HL-60/S4 (cell line): ENCODE data around the gene GSC2.

ENCODE experiments used
- in situ Hi-C: fragments of 300-500 bp; cut with MboI; formaldehyde crosslinking; loops from 2 replicates; pipeline ENCODE4 v1.14.3; 2022; ENCODE audit warnings: low sequenced_read_pairs

Gene GSC2

DNA sequence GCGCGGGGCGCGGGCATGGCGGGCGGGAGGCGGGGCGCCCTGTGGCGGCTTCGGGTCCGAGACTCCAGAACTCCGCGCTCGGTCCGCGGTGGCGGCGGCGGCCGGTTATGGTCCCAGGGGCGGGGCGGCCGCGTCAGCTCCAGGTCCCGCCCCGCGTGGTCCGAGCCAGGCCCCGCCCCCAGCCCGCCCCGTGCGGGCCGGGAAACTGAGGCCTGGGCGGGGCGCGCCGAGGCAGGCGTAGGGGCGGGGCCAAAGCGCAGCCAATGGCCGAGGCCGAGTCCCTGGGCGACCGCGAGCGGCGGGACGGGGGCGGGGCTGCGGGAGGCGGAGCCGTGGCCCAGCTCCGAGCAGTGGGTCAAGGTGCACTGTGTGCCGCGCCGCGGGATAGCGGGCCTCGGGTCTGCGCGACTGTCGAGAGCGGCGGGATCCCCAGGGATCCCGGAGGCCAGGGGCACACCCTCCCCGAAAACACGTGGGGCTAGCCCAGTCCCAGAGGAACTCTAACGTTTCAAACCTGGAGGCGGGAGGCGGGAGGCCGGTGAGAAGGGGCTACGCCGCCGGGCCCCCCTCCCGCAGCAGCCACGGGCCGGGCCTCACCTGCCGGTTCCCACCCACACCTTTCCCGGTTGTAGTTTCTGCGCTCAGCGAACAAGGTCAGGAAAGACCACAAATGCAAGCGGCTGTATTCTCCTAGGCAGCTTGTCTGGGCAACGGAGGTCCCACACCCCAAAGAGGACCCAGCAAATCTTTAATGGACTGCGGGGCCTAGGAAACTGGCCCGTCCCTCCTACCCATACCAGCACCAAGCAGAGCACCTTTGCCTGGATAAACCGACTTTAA, 28.8 kb upstream of the GSC2 start, which contains the start of gene SLC25A1:
TSS of gene SLC25A1 (minus strand) at position 80 of the 840 bp plus-strand sequence. CDS start at position 17, 63 bp downstream.
- in situ Hi-C loops = no loop called here

DNA sequence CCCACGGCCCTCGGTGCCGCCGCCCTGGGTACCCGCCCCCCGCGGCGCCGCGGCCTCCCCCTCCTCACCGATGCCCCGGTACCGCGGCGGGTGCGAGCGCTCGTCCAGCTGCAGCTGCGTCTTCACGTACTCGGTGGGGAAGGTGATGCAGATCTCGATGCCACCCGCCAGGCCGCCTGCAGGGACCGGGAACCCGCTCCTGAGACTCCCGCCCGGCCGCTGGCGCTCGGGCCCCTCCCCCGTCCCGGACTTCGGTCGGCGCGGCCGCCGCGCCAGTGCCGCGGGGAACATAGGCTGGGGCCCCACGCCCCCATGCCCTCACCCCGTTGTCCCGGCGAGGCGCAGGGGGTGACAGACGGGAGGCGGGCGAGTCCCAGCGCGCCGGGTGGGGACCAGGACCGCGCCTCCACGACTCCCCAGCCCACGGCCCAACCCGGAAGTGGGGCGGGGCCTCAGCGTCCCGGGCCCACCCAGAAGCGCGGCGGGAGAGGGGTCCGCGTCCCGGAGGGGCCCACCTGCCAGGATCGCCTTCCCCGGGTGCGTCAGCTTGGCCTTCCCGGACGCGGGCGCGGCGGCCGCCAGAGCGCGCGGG, 28.1 kb upstream of the GSC2 start:
- in situ Hi-C loops = no loop called here

GRCh38 chr22:19177164-19178064, 27.3 kb upstream of the GSC2 start:
- in situ Hi-C loops = no loop called here

DNA sequence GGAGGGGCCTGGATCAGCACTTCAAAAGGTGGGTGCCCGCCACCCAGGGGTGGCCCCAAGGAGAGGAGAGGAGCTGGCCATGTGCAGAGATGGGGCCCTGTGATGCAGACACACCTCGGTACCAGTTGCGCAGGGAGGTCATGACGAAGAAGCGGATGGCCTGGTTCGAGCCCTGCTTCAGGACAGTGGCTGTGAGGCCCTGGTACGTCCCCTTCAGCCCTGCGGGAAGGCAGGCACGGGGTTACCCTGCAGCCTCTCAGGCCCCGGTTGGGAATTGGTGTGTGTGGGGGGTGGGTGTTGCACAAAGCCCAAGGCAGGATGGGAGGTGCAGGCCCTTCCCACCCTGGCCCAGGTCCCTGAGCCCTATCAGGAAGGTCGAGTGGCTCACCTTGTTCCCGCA, 26.6 kb upstream of the GSC2 start:
- in situ Hi-C loops = no loop called here

DNA sequence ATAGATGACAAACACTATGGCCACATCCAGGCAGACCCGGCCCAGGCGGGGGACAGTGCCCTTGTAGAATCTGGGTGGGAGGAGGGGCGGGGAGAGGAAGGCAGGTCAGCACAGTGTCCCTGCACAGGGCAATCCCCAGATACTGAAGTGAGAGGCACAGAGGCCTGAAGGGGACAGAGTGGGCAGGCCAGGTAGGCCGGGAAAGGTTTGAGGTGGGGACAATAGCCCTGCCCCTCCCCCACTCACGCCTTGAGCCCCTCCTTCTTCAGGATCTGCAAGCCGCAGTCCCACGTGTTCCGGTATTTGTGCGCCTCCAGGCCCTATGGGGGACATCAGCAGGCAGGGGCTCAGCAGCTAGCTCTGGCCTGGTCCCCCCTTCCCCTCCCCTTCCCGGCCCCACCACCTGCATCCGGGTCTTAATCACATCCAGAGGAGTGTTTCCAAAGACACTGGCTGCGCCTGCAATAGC, 26.1 kb upstream of the GSC2 start:
- in situ Hi-C loops = no loop called here

DNA sequence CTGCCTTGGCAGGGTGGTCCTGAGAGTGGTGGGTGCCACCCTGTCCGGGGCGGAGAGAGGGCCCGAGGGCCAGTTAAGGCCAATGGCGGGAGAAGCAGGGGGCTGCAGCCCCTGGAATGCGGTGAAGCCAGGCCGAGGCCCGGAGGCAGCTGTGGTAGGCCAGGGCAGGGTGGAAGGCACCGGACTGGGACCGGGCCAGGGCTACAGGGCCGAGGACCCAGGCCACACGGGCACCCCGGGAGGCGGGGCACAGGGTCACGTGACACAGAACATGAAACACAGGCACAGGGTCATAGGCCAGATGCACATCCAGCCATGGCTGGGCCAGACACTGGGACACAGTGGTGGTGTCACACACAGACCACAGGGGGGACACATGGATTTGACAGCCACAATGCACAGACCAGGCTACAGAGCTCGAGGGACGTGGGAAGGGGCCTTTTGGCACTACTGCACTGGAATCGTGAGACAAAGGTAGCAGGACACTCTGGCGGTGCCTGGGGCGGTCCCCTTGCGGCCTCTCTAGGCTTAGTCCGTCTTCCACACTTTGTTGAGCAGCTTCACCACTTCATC, 25.6 kb upstream of the GSC2 start:
- in situ Hi-C loops = no loop called here

- in situ Hi-C loops = no loop called here
These were observed 25.0 kb upstream of the GSC2 start for GRCh38 chr22:19175026-19175601.

DNA sequence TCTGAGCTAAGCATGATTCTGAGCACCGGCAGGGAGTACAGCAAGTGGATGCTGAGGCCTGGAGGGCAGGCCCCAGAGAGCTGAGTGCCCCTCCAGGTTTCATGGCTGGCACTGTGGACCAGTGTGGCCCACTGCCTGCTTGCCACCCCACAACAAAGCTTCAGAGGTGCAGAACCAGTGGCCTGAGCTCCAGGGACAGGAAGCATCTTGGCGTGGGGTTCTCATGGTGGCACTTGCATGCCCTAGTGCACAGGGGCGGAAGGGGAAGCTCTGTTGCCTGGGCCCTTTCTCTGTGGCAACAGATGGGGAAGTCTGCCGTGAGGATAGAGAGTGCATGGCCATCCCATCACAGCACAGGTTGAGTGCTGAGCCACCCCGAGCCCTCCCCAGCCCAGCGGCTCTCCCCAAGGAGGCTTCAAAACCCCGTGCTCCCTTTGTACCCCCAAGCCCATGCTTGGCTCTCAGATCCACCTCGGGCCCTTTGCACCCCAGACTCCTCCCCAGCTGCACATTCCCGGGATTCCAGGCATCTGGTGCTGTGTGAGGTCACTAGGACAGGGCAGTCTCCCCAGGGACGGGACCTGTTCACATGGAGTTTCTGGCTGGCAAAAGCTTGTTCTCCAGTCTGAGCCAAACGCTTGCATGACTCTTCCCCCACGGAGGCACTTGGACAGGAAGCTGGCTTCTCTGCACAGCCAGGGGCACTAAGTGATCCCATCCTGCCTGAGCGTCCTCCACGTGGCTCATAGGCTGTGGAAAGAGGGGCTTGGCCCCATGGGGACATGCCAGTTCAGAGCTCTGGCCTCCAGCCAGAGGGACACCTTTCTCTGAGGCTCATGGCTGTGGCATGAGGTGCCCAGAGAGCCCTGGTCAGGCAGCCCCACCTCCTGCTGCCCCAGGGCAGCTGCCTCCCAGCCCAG, 24.3 kb upstream of the GSC2 start:
- in situ Hi-C loops = no loop called here

DNA sequence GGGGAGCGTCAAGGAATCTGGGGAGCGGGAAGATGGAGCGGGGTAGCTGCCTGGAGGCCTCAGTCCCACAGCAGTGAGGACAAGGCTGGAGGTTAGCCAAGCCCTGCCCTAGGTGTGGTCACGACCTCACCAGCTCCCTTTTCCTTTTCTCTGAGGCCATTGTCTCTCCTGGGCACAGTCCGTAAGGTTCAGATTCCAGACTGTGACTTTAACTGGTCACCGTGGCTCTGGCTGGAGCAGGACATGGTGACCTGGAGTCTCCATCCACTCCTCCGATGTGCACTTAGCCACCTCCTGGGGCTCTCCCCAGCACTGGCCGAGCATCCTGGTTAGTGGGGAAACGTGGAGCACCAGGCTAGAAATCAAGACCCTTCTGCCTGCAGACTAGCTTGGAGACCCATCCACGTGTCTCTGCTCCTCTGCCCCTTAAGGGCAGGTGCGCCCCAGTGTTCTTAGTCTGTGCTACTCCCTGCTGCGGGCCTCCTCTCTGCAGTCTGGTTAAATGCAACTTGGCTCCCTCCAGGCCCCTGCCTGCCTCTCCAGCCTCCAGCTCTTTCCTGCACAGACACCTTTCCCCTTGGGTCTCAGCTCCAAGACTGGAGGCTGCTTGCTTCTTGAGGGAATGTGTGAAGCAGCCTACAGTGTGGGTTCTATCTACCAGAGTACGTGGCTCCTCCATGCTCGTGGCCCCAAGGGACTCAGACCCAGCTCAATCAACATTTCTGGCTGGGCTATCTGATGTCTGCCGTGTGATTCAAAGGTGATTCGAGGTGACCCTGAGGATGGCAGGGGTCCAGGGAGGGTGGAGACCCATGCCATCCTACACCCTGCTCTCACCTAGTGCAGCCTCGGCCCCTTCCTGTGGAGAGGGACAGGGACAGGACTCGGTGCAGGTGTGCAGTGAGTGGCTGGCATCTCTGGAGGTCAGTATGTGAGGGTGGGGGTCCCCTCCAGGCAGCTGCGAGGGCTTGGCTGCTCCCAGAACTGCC, 23.2 kb upstream of the GSC2 start:
- in situ Hi-C loops = no loop called here

- in situ Hi-C loops = no loop called here
These were observed 22.3 kb upstream of the GSC2 start for GRCh38 chr22:19172213-19173046.

- in situ Hi-C loops = no loop called here
These were observed 19.8 kb upstream of the GSC2 start for GRCh38 chr22:19169947-19170318.

DNA sequence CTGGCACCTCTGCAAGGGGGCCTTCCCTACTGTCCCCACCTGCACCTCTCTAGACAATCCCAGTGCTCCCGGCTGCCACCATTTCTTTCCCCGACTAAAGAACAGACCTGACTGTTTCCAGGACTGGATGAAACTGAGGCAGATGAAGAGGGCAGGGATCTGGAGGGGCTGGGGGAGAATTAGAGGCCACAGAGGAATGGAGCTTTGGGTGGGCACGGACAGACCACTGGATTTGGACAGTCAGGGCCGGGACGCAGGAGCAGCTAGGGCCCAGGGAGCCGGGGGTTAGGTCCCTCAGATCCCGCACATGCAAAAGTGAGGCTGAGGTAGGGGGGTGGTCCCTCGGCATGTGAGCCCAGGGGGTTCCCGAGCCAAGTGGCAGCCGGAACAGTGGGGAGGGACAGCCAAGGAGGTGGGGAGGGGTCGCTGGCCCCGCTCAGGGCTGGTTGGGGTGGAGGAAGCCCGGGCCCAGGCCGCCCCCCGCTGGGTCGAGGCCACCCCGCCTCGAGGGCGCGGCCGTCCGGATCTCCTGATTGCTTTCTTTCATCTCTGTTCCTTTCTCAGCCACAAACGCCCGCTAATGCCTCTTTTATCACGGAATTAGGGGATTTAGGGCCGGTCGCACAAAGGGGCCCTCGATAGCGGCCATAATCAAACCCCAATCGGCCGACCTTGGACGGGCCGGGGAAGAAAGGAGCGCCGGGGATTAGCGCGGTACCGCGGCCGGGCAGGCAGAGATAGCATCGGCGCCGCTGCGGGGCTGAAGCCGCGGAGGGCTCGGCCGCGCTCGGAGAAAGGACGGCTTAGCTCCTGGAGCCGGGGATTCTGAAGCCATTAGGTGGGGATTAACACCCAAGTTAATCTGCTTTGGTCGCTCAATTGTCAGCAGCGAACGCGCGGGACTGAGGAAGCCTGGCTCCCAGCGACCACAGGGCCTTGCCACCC, 19.2 kb upstream of the GSC2 start:
- in situ Hi-C loops = no loop called here

- in situ Hi-C loops = no loop called here
These were observed 18.2 kb upstream of the GSC2 start for GRCh38 chr22:19168088-19168890.

DNA sequence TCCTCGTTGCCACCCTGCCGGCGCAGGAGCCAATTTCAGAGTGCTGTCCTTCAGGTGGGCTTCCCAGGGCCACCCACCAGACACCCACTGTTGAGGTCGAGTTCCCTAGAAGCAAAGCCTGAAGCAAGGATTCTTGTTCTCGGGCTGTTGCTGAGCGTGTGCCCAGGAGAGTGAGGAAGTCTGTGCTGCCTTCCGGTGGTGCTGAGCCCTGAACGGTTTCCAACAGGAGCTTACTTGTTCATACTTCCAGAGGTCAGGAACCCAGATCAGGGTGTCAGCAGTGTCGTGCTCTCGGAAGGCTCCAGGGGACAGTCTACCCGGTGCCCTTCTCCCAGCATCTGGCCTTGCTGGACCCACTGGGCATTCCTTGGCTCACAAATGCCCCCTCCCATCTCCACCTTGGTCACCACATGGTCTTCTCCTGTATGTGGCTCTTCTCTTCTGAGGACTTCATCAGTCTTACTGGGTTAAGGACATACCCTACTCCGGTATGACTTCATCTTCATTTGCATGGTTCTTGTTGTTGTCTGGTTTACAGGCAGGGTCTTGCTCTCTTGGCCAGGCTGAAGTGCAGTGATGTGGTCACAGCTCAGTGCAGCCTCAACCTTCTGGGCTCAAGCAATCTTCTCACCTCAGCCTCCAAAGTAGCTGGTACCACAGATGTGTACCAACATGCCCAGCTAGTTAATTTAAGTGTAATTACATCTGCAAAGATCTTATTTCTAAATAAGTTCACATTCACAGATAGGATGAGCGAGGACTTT, 17.2 kb upstream of the GSC2 start:
- in situ Hi-C loops = no loop called here

DNA sequence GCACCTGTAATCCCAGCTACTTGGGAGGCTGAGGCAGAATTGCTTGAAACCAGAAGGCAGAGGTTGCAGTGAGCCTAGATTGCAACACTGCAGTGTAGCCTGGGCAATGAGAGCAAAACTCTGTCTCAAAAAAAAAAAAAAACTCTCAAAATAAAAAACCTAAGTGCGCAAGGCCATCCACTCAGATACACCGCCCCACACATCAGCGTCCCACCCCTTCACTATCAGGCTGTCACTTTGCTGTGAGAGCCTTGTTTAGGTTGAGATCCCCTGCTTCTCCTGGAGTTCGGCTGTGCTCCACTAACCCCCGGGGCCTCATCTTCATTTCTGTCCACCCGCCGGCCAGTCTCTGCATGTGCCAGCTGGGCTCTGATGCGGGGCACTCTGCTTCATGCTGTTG, 16.3 kb upstream of the GSC2 start:
- in situ Hi-C loops = no loop called here
